Liver (tissue), 9 donors: Measurements from ENCODE around the gene ARHGEF18. TPM values are rescaled to one million over a fixed set of nuclear protein-coding genes. Genes with fewer than 3 reads are reported as not detected.
A peak's percentile ranks its signal among the peaks of the same experiment; 100 is the strongest.

Experiments used
- DNase-seq: peaks from one replicate; pipeline ENCODE4 v3.0.0-alpha.2; 2017; ENCODE audit warnings: low spot score
- H3K27ac ChIP-seq, 2 donors: one replicate each; pipeline ENCODE4 v1.7.0; 2013; ENCODE audit warnings: inconsistent platforms in 2 of 2, low read length in 2 of 2, control low read depth in 1 of 2, low read depth in 1 of 2, mild to moderate bottlenecking in 1 of 2
- H3K27me3 ChIP-seq, 4 donors: one replicate each; pipeline versions ENCODE4 v1.6.1 to v1.7.0; 2013; ENCODE audit warnings: low read length in 3 of 4, inconsistent platforms in 1 of 4, mild to moderate bottlenecking in 1 of 4, moderate library complexity in 1 of 4; ENCODE audit not compliant: control insufficient read depth in 4 of 4, insufficient read depth in 4 of 4
- H3K36me3 ChIP-seq, 4 donors: one replicate each; pipeline versions ENCODE4 v1.6.1 to v1.7.0; 2013; ENCODE audit warnings: low read length in 3 of 4, mild to moderate bottlenecking in 3 of 4, low read depth in 1 of 4, moderate library complexity in 1 of 4; ENCODE audit not compliant: control insufficient read depth in 4 of 4, insufficient read depth in 3 of 4
- H3K4me1 ChIP-seq, 4 donors: one replicate each; pipeline versions ENCODE4 v1.6.1 to v1.7.0; 2013; ENCODE audit warnings: low read length in 3 of 4, mild to moderate bottlenecking in 3 of 4, moderate library complexity in 1 of 4; ENCODE audit not compliant: control insufficient read depth in 4 of 4, insufficient read depth in 4 of 4
- H3K4me3 ChIP-seq, 3 donors: one replicate each; pipeline versions ENCODE4 v1.6.1 to v1.7.0; 2013; ENCODE audit warnings: low read length in 3 of 3, control low read depth in 1 of 3, low read depth in 1 of 3, mild to moderate bottlenecking in 1 of 3
- H3K9ac ChIP-seq, 2 donors: one replicate each; pipeline ENCODE4 v1.7.0; 2013; ENCODE audit warnings: low read length in 2 of 2, mild to moderate bottlenecking in 2 of 2, moderate library complexity in 2 of 2, control low read depth in 1 of 2, low read depth in 1 of 2
- H3K9me3 ChIP-seq, 4 donors: one replicate each; pipeline versions ENCODE4 v1.6.1 to v1.7.0; 2013; ENCODE audit warnings: low read length in 3 of 4; ENCODE audit not compliant: control insufficient read depth in 4 of 4
- CTCF ChIP-seq: fragments of 150-350 bp; IDR thresholded peaks from 2 replicates; pipeline ENCODE4 v1.5.1; 2017; ENCODE audit warnings: improper control_type of control experiment, low read depth, low read length; ENCODE audit not compliant: missing input control
- FOXA1 ChIP-seq: IDR thresholded peaks from 2 replicates; pipeline ENCODE4 v1.6.1; 2016; ENCODE audit warnings: antibody characterized with exemption
- FOXA2 ChIP-seq: IDR thresholded peaks from 2 replicates; pipeline ENCODE4 v1.6.1; 2016; ENCODE audit warnings: antibody characterized with exemption
- HNF4A ChIP-seq, 2 donors: conservative IDR thresholded peaks; 2 replicates each; pipeline ENCODE4 v1.6.1; 2016; ENCODE audit warnings: antibody characterized with exemption in 2 of 2, mild to moderate bottlenecking in 2 of 2
- HNF4G ChIP-seq: IDR thresholded peaks from 2 replicates; pipeline ENCODE4 v1.6.1; 2016; ENCODE audit warnings: antibody characterized with exemption
- MAX ChIP-seq: IDR thresholded peaks from 2 replicates; pipeline ENCODE4 v1.6.1; 2016; ENCODE audit warnings: antibody characterized with exemption
- NR2F2 ChIP-seq: IDR thresholded peaks from 2 replicates; pipeline ENCODE4 v1.6.1; 2016; ENCODE audit warnings: antibody characterized with exemption
- RAD21 ChIP-seq, 2 donors: IDR thresholded peaks; 2 replicates each; pipeline ENCODE4 v1.6.1; 2016; ENCODE audit warnings: antibody characterized with exemption in 2 of 2, mild to moderate bottlenecking in 2 of 2
- RXRA ChIP-seq, 2 donors: IDR thresholded peaks; 2 replicates each; pipeline ENCODE4 v1.6.1; 2017 to 2018; ENCODE audit warnings: antibody characterized with exemption in 2 of 2, mild to moderate bottlenecking in 1 of 2
- SP1 ChIP-seq: IDR thresholded peaks from 2 replicates; pipeline ENCODE4 v1.6.1; 2018; ENCODE audit warnings: antibody characterized with exemption, mild to moderate bottlenecking
- YY1 ChIP-seq: IDR thresholded peaks from 2 replicates; pipeline ENCODE4 v1.6.1; 2016; ENCODE audit warnings: antibody characterized with exemption, mild to moderate bottlenecking
- WGBS: extraction: QIAGEN DNeasy Blood & Tissue Kit; methylation state at CpG from one replicate; pipeline ENCODE4 v1.1.7; 2013; 5-methylcytosine and 5-hydroxymethylcytosine counted together
- polyA plus RNA-seq, 2 donors: library from polyadenylated mRNA; stranded (reverse) in 1 of 2; unstranded in 1 of 2; fragments of 200-250 nt in 1 of 2; fragments of >200 nt in 1 of 2; fragmentation: Nextera tagmentation in 1 of 2; extraction: Ambion mirVana in 1 of 2; gene quantifications; one replicate each; pipeline versions ENCODE4 v1.2.1 to v1.2.3, GENCODE V29; 2013 to 2015
- total RNA-seq, 2 donors: library from RNA; depleted of rRNA; stranded (reverse); fragments of >200 nt; gene quantifications; one replicate each; pipeline ENCODE4 v1.2.3, GENCODE V29; 2014
- TF ChIP-seq, protein P1 (sequence below): IDR thresholded peaks from 2 replicates; pipeline ENCODE4 v1.6.1; 2016; ENCODE audit warnings: antibody characterized with exemption, mild to moderate bottlenecking
- donor health status: healthy.
- donor health status: healthy.
- donor health status: healthy.
- donor health status: healthy.
- donor health status: healthy.

Gene ARHGEF18
- total and polyA plus RNA-seq, 4 donors, result 3.3 to 28.8 (median 14.9) TPM

- Histone ChIP-seq H3K4me1 (no peaks in the 10 kb centered on the region), H3K27me3 (no peaks in the 10 kb centered on the region), H3K4me3 (no peak overlapping the region), H3K9me3 (no peaks in the 10 kb centered on the region), H3K27ac (no peak overlapping the region), H3K9ac (no peak overlapping the region), H3K36me3 (no peaks in the 10 kb centered on the region)
- TF ChIP-seq FOXA1 (no peak), MAX (no peak), YY1 (no peak), HNF4A (conservative IDR thresholded peaks at IDR 0.05) (no peak), RAD21 (IDR thresholded peaks at IDR 0.05) (no peak), CTCF (no peak), SP1 (no peak), HNF4G (no peak), FOXA2 (no peak), RXRA (IDR thresholded peaks at IDR 0.05) (no peak)
- TF ChIP-seq, protein P1, sequence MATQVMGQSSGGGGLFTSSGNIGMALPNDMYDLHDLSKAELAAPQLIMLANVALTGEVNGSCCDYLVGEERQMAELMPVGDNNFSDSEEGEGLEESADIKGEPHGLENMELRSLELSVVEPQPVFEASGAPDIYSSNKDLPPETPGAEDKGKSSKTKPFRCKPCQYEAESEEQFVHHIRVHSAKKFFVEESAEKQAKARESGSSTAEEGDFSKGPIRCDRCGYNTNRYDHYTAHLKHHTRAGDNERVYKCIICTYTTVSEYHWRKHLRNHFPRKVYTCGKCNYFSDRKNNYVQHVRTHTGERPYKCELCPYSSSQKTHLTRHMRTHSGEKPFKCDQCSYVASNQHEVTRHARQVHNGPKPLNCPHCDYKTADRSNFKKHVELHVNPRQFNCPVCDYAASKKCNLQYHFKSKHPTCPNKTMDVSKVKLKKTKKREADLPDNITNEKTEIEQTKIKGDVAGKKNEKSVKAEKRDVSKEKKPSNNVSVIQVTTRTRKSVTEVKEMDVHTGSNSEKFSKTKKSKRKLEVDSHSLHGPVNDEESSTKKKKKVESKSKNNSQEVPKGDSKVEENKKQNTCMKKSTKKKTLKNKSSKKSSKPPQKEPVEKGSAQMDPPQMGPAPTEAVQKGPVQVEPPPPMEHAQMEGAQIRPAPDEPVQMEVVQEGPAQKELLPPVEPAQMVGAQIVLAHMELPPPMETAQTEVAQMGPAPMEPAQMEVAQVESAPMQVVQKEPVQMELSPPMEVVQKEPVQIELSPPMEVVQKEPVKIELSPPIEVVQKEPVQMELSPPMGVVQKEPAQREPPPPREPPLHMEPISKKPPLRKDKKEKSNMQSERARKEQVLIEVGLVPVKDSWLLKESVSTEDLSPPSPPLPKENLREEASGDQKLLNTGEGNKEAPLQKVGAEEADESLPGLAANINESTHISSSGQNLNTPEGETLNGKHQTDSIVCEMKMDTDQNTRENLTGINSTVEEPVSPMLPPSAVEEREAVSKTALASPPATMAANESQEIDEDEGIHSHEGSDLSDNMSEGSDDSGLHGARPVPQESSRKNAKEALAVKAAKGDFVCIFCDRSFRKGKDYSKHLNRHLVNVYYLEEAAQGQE, result no peak
- WGBS, result 98% methylated on average over 12 of the region's 12 CpGs
- DNase-seq, result no peak
These were observed 36.8 kb upstream of the ARHGEF18 start for GRCh38 chr19:7311911-7312310.

- no peak overlapping the region for H3K9ac ChIP-seq
- no peaks in the 10 kb centered on the region for H3K36me3 ChIP-seq
- WGBS, result 87% methylated on average over 7 of the region's 7 CpGs
- H3K9me3 ChIP-seq, result no peaks in the 10 kb centered on the region
- no peaks in the 10 kb centered on the region for H3K27me3 ChIP-seq
- DNase-seq, result no peak
- no peak overlapping the region for H3K4me3 ChIP-seq
- no peaks in the 10 kb centered on the region for H3K4me1 ChIP-seq
- H3K27ac ChIP-seq, result no peak overlapping the region
- TF ChIP-seq, protein P1, result no peak
- no peak for TF ChIP-seq MAX
- peak; percentile 79 for TF ChIP-seq NR2F2
- TF ChIP-seq SP1, result peak; percentile 12
These were observed 35.9 kb upstream of the ARHGEF18 start for GRCh38 chr19:7312816-7313215.
